UCSD-AML1 (cell line): ENCODE measurements around the gene NT5C2.
"Not testable (repeated sequence)": the region's sequence is repeated elsewhere in the genome, so short reads cannot be mapped to it uniquely, and the experiment has no call there.

ENCODE experiments used
- DNase-seq: peaks from one replicate; lab custom pipeline; 2025; ENCODE audit not compliant: unreplicated experiment; lab: John Stamatoyannopoulos, UW

The NT5C2 gene

GRCh38 chr10:103193107-103193819, at the start of gene NT5C2:
Gene NT5C2 (minus strand): TSS chr10:103193272. CDS start chr10:103174958, 18,314 bp downstream.
- peak; percentile 83 for DNase-seq

GRCh38 chr10:103241262-103242011, 48.4 kb upstream of the NT5C2 start:
- peak; percentile 61 for DNase-seq

- peak; percentile 21 for DNase-seq
These were observed 45.6 kb upstream of the NT5C2 start for GRCh38 chr10:103238506-103239252.

GRCh38 chr10:103235775-103236174, 42.7 kb upstream of the NT5C2 start:
- DNase-seq = no peak

- DNase-seq = no peak
These were observed 39.9 kb upstream of the NT5C2 start for GRCh38 chr10:103232772-103233488.

GRCh38 chr10:103232131-103232673, 39.1 kb upstream of the NT5C2 start:
- no peak for DNase-seq

GRCh38 chr10:103231047-103231551, 38.0 kb upstream of the NT5C2 start:
- no peak for DNase-seq

- DNase-seq = no peak
These were observed 34.3 kb upstream of the NT5C2 start for GRCh38 chr10:103227416-103227815.

- DNase-seq = no peak
These were observed 32.9 kb upstream of the NT5C2 start for GRCh38 chr10:103225939-103226338.

- not testable (repeated sequence) for DNase-seq
These were observed 31.6 kb upstream of the NT5C2 start for GRCh38 chr10:103224721-103225120.

GRCh38 chr10:103224133-103224532, 31.1 kb upstream of the NT5C2 start:
- DNase-seq = no peak

GRCh38 chr10:103216362-103216761, 23.3 kb upstream of the NT5C2 start:
- not testable (repeated sequence) for DNase-seq

GRCh38 chr10:103215601-103216000, 22.5 kb upstream of the NT5C2 start:
- DNase-seq = no peak

GRCh38 chr10:103210262-103210661, 17.2 kb upstream of the NT5C2 start:
- DNase-seq = not testable (repeated sequence)

GRCh38 chr10:103207643-103208042, 14.6 kb upstream of the NT5C2 start:
- not testable (repeated sequence) for DNase-seq

- DNase-seq = no peak
These were observed 14.1 kb upstream of the NT5C2 start for GRCh38 chr10:103207141-103207540.

- DNase-seq = not testable (repeated sequence)
These were observed 13.6 kb upstream of the NT5C2 start for GRCh38 chr10:103206715-103207114.

GRCh38 chr10:103205401-103205800, 12.3 kb upstream of the NT5C2 start:
- not testable (repeated sequence) for DNase-seq

GRCh38 chr10:103204353-103205255, 11.5 kb upstream of the NT5C2 start:
- DNase-seq = no peak
